SK-N-SH treated with all-trans-retinoic acid at 6 μM for 48 hours (cell line): ENCODE data around the gene GLP1R.

Experiments used
- ARNTL ChIP-seq: fragments of 450-650 bp; formaldehyde crosslinking; IDR thresholded peaks from 2 replicates; pipeline ENCODE4 v1.5.0; 2020; ENCODE audit warnings: low read depth, mild to moderate bottlenecking, moderate library complexity, borderline replicate concordance
- CSDC2 ChIP-seq: fragments of 250-450 bp; sonication (Bioruptor Pico); IDR thresholded peaks from 2 replicates; pipeline ENCODE4 v1.5.0; 2020; ENCODE audit warnings: mild to moderate bottlenecking, moderate library complexity
- PPARA ChIP-seq: fragments of 250-450 bp; sonication (Bioruptor Pico); IDR thresholded peaks from 2 replicates; pipeline ENCODE4 v1.5.0; 2020; ENCODE audit warnings: mild to moderate bottlenecking, borderline replicate concordance
- TOX ChIP-seq: fragments of 250-450 bp; sonication (Bioruptor Pico); IDR thresholded peaks from 2 replicates; pipeline ENCODE4 v1.8.0; 2021; ENCODE audit warnings: mild to moderate bottlenecking, moderate library complexity, borderline replicate concordance
- ZFP3 ChIP-seq: fragments of 250-450 bp; sonication (Bioruptor Pico); IDR thresholded peaks from 2 replicates; pipeline ENCODE4 v1.5.0; 2020; ENCODE audit warnings: mild to moderate bottlenecking, moderate library complexity
- ZFP30 ChIP-seq: fragments of 450-650 bp; formaldehyde crosslinking; IDR thresholded peaks from 2 replicates; pipeline ENCODE4 v1.5.0; 2022; ENCODE audit warnings: mild to moderate bottlenecking, moderate library complexity
- ZNF565 ChIP-seq: fragments of 450-650 bp; formaldehyde crosslinking; conservative IDR thresholded peaks from 2 replicates; pipeline ENCODE4 v1.5.0; 2020; ENCODE audit warnings: low read depth, mild to moderate bottlenecking, moderate library complexity
- ZNF70 ChIP-seq: fragments of 450-650 bp; formaldehyde crosslinking; IDR thresholded peaks from 2 replicates; pipeline ENCODE4 v1.5.0; 2020; ENCODE audit warnings: mild to moderate bottlenecking, moderate library complexity
- ZNF8 ChIP-seq: fragments of 450-650 bp; formaldehyde crosslinking; IDR thresholded peaks from 2 replicates; pipeline ENCODE4 v1.5.0; 2020; ENCODE audit warnings: mild to moderate bottlenecking, moderate library complexity
- TF ChIP-seq, protein P1 (sequence below): fragments of 250-450 bp; sonication (Bioruptor Pico); IDR thresholded peaks from 2 replicates; pipeline ENCODE4 v1.8.0; 2020; ENCODE audit warnings: mild to moderate bottlenecking, moderate library complexity, borderline replicate concordance
- TF ChIP-seq, protein P2 (sequence below): fragments of 250-450 bp; sonication (Bioruptor Pico); IDR thresholded peaks from 2 replicates; pipeline ENCODE4 v1.5.0; 2020; ENCODE audit warnings: mild to moderate bottlenecking, moderate library complexity
- TF ChIP-seq, protein P3 (sequence below): fragments of 250-450 bp; sonication (Bioruptor Pico); IDR thresholded peaks from 2 replicates; pipeline ENCODE4 v1.8.0; 2021; ENCODE audit warnings: low read depth, mild to moderate bottlenecking, moderate library complexity, borderline replicate concordance
- TF ChIP-seq, protein P4 (sequence below): fragments of 250-450 bp; sonication (Bioruptor Pico); IDR thresholded peaks from 2 replicates; pipeline ENCODE4 v1.5.1; 2020; ENCODE audit warnings: low read depth, mild to moderate bottlenecking, moderate library complexity
- TF ChIP-seq, protein P5 (sequence below): fragments of 250-450 bp; sonication (Bioruptor Pico); IDR thresholded peaks from 2 replicates; pipeline ENCODE4 v1.5.1; 2021; ENCODE audit warnings: mild to moderate bottlenecking, moderate library complexity

DNA sequence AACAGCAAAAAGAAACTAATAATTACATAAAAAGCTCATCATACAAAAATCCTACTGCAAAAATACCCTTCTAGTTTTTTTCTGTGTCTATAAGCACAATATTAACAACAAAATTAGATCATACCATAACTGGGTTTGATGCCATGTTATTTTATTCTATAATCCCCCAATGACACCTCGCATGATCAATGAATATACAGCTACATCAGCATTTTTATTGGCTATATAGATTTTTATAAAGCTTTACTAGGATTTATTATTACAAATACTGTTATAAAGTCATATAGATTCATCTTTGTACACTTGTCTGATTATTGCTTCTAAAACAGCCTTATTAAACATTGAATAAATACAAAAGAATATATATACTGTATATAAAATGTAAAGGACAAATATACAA lies 45.1 kb upstream of the GLP1R start:
- TF ChIP-seq, protein P1, sequence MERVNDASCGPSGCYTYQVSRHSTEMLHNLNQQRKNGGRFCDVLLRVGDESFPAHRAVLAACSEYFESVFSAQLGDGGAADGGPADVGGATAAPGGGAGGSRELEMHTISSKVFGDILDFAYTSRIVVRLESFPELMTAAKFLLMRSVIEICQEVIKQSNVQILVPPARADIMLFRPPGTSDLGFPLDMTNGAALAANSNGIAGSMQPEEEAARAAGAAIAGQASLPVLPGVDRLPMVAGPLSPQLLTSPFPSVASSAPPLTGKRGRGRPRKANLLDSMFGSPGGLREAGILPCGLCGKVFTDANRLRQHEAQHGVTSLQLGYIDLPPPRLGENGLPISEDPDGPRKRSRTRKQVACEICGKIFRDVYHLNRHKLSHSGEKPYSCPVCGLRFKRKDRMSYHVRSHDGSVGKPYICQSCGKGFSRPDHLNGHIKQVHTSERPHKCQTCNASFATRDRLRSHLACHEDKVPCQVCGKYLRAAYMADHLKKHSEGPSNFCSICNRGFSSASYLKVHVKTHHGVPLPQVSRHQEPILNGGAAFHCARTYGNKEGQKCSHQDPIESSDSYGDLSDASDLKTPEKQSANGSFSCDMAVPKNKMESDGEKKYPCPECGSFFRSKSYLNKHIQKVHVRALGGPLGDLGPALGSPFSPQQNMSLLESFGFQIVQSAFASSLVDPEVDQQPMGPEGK (CRISPR knock-in tag), result no peak
- TF ChIP-seq, protein P2, sequence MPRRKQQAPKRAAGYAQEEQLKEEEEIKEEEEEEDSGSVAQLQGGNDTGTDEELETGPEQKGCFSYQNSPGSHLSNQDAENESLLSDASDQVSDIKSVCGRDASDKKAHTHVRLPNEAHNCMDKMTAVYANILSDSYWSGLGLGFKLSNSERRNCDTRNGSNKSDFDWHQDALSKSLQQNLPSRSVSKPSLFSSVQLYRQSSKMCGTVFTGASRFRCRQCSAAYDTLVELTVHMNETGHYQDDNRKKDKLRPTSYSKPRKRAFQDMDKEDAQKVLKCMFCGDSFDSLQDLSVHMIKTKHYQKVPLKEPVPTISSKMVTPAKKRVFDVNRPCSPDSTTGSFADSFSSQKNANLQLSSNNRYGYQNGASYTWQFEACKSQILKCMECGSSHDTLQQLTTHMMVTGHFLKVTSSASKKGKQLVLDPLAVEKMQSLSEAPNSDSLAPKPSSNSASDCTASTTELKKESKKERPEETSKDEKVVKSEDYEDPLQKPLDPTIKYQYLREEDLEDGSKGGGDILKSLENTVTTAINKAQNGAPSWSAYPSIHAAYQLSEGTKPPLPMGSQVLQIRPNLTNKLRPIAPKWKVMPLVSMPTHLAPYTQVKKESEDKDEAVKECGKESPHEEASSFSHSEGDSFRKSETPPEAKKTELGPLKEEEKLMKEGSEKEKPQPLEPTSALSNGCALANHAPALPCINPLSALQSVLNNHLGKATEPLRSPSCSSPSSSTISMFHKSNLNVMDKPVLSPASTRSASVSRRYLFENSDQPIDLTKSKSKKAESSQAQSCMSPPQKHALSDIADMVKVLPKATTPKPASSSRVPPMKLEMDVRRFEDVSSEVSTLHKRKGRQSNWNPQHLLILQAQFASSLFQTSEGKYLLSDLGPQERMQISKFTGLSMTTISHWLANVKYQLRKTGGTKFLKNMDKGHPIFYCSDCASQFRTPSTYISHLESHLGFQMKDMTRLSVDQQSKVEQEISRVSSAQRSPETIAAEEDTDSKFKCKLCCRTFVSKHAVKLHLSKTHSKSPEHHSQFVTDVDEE (CRISPR knock-in tag), result no peak
- TF ChIP-seq, protein P3, sequence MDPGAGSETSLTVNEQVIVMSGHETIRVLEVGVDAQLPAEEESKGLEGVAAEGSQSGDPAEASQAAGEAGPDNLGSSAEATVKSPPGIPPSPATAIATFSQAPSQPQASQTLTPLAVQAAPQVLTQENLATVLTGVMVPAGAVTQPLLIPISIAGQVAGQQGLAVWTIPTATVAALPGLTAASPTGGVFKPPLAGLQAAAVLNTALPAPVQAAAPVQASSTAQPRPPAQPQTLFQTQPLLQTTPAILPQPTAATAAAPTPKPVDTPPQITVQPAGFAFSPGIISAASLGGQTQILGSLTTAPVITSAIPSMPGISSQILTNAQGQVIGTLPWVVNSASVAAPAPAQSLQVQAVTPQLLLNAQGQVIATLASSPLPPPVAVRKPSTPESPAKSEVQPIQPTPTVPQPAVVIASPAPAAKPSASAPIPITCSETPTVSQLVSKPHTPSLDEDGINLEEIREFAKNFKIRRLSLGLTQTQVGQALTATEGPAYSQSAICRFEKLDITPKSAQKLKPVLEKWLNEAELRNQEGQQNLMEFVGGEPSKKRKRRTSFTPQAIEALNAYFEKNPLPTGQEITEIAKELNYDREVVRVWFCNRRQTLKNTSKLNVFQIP, result no peak
- TF ChIP-seq, protein P4, sequence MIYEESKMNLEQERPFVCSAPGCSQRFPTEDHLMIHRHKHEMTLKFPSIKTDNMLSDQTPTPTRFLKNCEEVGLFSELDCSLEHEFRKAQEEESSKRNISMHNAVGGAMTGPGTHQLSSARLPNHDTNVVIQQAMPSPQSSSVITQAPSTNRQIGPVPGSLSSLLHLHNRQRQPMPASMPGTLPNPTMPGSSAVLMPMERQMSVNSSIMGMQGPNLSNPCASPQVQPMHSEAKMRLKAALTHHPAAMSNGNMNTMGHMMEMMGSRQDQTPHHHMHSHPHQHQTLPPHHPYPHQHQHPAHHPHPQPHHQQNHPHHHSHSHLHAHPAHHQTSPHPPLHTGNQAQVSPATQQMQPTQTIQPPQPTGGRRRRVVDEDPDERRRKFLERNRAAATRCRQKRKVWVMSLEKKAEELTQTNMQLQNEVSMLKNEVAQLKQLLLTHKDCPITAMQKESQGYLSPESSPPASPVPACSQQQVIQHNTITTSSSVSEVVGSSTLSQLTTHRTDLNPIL (CRISPR knock-in tag), result no peak
- TF ChIP-seq PPARA (CRISPR knock-in tag), result no peak
- TF ChIP-seq ZFP30 (CRISPR knock-in tag), result no peak
- TF ChIP-seq ARNTL (CRISPR knock-in tag), result no peak
- no peak for TF ChIP-seq ZNF8 (CRISPR knock-in tag)
- no peak for TF ChIP-seq TOX
- no peak for TF ChIP-seq ZNF70 (CRISPR knock-in tag)
- TF ChIP-seq, protein P5, sequence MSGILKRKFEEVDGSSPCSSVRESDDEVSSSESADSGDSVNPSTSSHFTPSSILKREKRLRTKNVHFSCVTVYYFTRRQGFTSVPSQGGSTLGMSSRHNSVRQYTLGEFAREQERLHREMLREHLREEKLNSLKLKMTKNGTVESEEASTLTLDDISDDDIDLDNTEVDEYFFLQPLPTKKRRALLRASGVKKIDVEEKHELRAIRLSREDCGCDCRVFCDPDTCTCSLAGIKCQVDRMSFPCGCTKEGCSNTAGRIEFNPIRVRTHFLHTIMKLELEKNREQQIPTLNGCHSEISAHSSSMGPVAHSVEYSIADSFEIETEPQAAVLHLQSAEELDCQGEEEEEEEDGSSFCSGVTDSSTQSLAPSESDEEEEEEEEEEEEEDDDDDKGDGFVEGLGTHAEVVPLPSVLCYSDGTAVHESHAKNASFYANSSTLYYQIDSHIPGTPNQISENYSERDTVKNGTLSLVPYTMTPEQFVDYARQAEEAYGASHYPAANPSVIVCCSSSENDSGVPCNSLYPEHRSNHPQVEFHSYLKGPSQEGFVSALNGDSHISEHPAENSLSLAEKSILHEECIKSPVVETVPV (CRISPR knock-in tag), result no peak
- TF ChIP-seq ZFP3 (CRISPR knock-in tag), result no peak
- no peak for TF ChIP-seq CSDC2
- TF ChIP-seq ZNF565 (CRISPR knock-in tag), result no peak
